ENCODE data around the gene ATP5MK.

DNA sequence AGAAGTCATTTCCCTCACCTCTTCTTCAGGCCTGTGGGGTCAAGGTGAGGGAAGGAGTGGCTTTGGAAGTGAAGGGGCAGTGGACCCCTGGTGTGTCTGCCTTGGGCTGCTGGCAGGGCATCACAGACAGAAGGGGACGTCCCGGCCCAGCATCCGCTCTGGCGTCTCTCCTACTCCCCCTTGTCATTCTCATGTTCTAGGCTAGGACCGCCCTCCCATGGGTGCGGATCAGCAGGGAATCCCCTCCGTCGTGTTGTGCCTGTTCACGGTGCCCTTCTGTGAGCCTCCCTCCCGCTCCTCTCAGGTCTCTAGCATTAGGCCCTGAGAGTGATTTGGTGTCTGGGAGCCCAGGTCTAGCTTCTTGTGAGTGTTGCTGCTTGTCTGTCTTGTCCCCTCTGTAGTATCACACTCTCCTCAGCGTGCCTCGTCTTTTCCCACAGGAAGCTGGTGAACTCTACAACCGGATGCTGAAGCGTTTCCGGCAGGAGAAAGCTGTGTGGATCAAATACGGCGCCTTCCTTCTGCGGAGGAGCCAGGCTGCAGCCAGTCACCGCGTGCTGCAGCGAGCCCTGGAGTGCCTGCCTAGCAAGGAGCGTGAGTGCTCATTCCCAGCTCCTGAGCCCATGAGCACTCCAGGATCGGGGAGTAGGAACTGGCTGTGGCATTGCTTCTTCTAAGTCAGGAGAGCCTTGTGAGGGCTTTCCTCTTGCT lies 47.4 kb upstream of the ATP5MK start:
- TF ChIP-seq, protein P1, sequence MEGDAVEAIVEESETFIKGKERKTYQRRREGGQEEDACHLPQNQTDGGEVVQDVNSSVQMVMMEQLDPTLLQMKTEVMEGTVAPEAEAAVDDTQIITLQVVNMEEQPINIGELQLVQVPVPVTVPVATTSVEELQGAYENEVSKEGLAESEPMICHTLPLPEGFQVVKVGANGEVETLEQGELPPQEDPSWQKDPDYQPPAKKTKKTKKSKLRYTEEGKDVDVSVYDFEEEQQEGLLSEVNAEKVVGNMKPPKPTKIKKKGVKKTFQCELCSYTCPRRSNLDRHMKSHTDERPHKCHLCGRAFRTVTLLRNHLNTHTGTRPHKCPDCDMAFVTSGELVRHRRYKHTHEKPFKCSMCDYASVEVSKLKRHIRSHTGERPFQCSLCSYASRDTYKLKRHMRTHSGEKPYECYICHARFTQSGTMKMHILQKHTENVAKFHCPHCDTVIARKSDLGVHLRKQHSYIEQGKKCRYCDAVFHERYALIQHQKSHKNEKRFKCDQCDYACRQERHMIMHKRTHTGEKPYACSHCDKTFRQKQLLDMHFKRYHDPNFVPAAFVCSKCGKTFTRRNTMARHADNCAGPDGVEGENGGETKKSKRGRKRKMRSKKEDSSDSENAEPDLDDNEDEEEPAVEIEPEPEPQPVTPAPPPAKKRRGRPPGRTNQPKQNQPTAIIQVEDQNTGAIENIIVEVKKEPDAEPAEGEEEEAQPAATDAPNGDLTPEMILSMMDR (IDR thresholded peaks at IDR 0.05; ENCODE audit: low read depth, low read length): no peak
- TF ChIP-seq EZH2phosphoT487 (IDR thresholded peaks at IDR 0.05; ENCODE audit: low read depth): no peak
